Smooth muscle cell of bladder (primary cell): Measurements from ENCODE around the gene GPR150. TPM values are rescaled to one million over a fixed set of nuclear protein-coding genes. Genes with fewer than 3 reads are reported as not detected.

Experiments
- total RNA-seq: library from RNA; depleted of rRNA; stranded (reverse); fragments of >200 nt; gene quantifications from 2 replicates; pipeline ENCODE4 v1.2.3, GENCODE V29; 2014

The GPR150 gene
- 0.28 TPM in 2 replicates for total RNA-seq

GRCh38 chr5:95620030-95620869 lies at the start of gene GPR150:
GPR150 (plus strand) TSS chr5:95620087; CDS start chr5:95620276, 189 bp downstream.

GRCh38 chr5:95646569-95647431 lies 26.9 kb downstream of the GPR150 start, which contains the start of gene RFESD:
RFESD (plus strand) TSS chr5:95646777; CDS start chr5:95652272, 5,495 bp downstream.

Other genes with a start within 250 kb of the GPR150 start
- not detected in 2 replicates for gene FAM81B, start 228.7 kb upstream of the GPR150 start, total RNA-seq
- 131 and 145 TPM in 2 replicates for gene SKIC3, start 65.1 kb upstream of the GPR150 start, total RNA-seq
- gene ARSK, start 65.0 kb upstream of the GPR150 start, total RNA-seq = 8.4 and 13.0 TPM in 2 replicates
- 1.7 and 3.2 TPM in 2 replicates for gene RFESD, start 26.7 kb downstream of the GPR150 start, total RNA-seq
- gene SPATA9, start 62.9 kb downstream of the GPR150 start, total RNA-seq = 0.18 and 0.71 TPM in 2 replicates
- gene RHOBTB3, start 111.2 kb downstream of the GPR150 start, total RNA-seq = 304 and 322 TPM in 2 replicates
- gene GLRX, start 202.6 kb downstream of the GPR150 start, total RNA-seq = 51.0 and 132 TPM in 2 replicates